A549 treated with AZD9567 at 1 μM for 4 hours (cell line): ENCODE measurements around the gene GNA12. TPM values are rescaled to one million over a fixed set of nuclear protein-coding genes. Genes with fewer than 3 reads are reported as not detected.

Source experiments
- total RNA-seq: library from RNA; stranded (reverse); fragments of 200-300 nt; extraction: Qiagen RNA extraction; gene quantifications from 5 replicates; pipeline ENCODE4 v1.2.3, GENCODE V29; 2022; ENCODE audit not compliant: insufficient read depth

The GNA12 gene, protein sequence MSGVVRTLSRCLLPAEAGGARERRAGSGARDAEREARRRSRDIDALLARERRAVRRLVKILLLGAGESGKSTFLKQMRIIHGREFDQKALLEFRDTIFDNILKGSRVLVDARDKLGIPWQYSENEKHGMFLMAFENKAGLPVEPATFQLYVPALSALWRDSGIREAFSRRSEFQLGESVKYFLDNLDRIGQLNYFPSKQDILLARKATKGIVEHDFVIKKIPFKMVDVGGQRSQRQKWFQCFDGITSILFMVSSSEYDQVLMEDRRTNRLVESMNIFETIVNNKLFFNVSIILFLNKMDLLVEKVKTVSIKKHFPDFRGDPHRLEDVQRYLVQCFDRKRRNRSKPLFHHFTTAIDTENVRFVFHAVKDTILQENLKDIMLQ
- total RNA-seq = 32.1 to 42.4 TPM (median 39.1 TPM) in 5 replicates

DNA sequence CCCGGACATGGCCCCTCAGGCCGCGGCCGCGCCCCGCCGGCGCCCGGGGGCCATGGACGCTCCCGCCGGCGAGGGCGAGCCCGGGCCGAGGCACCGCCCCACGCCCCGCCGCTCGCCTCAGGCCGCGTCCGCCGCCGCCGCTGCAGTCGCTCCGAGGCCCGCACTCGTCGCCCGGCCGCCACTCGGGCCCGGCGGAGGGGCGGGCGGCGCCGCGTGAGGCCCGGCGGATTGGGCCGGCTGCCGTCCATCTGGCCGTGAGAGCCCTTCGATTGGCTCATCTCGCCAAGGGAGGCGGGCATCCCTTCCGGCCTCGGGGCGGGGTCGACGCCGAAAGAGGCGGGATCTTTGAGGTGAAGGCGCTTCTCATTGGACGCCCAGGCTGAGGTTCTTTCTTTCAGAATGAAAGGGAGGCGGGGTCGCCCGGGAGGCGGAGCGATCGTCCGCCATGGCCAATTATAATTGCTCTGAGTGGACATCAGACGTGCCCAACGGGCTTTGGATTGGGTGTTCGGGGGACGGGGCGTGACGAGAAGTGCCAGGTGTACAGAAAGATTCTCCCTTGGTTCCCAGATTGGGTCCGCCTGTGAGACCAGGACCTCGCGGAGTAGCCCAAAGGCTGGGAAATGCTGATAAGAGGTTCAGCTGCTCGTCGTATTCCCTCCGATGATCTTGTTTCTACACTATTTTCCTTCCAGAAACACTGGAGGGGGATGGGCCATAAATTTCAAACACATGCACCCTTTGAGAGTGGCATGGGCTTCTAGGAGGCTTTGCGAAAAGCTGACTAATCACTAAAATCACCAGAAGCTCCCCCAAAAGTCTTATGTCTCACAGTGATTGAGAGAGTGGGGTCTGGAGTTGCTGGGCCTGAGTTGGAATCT, at the start of gene GNA12:
TSS of gene GNA12 (minus strand) at position 156 of the 881 bp plus-strand sequence. CDS start at position 9, 147 bp downstream.

DNA sequence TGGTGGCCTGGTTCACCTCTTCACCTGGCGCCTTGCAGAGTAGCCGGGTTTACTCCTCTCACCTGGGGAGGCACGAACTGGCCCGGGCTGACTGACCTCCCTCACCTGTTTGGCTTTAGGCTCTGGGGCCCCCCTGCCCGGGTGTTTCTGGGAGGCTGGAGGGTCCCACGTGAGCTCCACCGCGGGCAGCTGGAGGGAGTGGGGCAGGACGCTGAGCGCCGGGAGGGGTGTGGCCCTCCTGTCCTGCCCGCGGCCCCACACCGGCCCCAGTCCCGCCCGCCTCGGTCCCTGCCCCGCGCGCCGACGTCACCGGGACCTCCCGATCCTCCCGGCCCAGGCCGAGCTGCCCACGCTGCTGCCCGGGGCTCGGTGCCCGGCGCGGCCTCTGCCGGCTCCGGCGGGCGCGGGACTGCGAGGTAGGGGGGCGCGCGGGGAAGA, 156.2 kb downstream of the GNA12 start, which contains the start of gene AMZ1:
TSS of gene AMZ1 (plus strand) at position 322 of the 438 bp plus-strand sequence. CDS start 12,250 bp downstream, outside the sequence.

Other genes starting within 250 kb of the GNA12 start
- 33.9 to 53.7 TPM (median 51.3 TPM) in 5 replicates for gene TTYH3, start 212.3 kb downstream of the GNA12 start, total RNA-seq
- gene AMZ1, start 156.1 kb downstream of the GNA12 start, total RNA-seq = 0.02 to 0.06 TPM (median 0.04 TPM) in 4 of 5 replicates, not detected in the other
- gene CARD11, start 199.6 kb upstream of the GNA12 start, total RNA-seq = 1.00 to 1.7 TPM (median 1.5 TPM) in 5 replicates